SJSA1 (cell line): ENCODE measurements around the gene CCR2. TPM values are rescaled to one million over a fixed set of nuclear protein-coding genes. Genes with fewer than 3 reads are reported as not detected.
"Not testable (repeated sequence)": the region's sequence is repeated elsewhere in the genome, so short reads cannot be mapped to it uniquely, and the experiment has no call there.

Experiments used
- DNase-seq, 2 experiments: peaks; one replicate each; pipeline ENCODE4 v3.0.0-alpha.2; 2015 to 2020; ENCODE audit warnings: low spot score in 2 of 2, low read depth in 1 of 2
- H3K27ac ChIP-seq: fragments of 250-450 bp; sonication (Bioruptor Pico); 2 replicates; pipeline ENCODE4 v1.5.1; 2020; ENCODE audit warnings: mild to moderate bottlenecking, moderate library complexity
- H3K27me3 ChIP-seq: fragments of 250-450 bp; sonication (Bioruptor Pico); replicated peaks from 2 replicates; pipeline ENCODE4 v1.5.1; 2020; ENCODE audit warnings: mild to moderate bottlenecking, moderate library complexity
- H3K36me3 ChIP-seq: fragments of 250-450 bp; sonication (Bioruptor Pico); 2 replicates; pipeline ENCODE4 v1.5.1; 2020; ENCODE audit warnings: mild to moderate bottlenecking
- H3K4me1 ChIP-seq: fragments of 250-450 bp; sonication (Bioruptor Pico); replicated peaks from 2 replicates; pipeline ENCODE4 v1.6.1; 2021; ENCODE audit warnings: mild to moderate bottlenecking
- H3K4me3 ChIP-seq: fragments of 250-450 bp; sonication (Bioruptor Pico); 2 replicates; pipeline ENCODE4 v1.5.1; 2020; ENCODE audit warnings: mild to moderate bottlenecking
- H3K9me3 ChIP-seq: fragments of 250-450 bp; sonication (Bioruptor Pico); replicated peaks from 2 replicates; pipeline ENCODE4 v1.5.1; 2020; ENCODE audit warnings: mild to moderate bottlenecking
- total RNA-seq: library from RNA; depleted of rRNA; stranded (reverse); fragments of >200 nt; shearing (Covaris generic); gene quantifications from 2 replicates; pipeline ENCODE4 v1.2.3, GENCODE V29; 2014

Gene CCR2
- total RNA-seq, 1 experiment from 2014 or later, result not detected

DNA sequence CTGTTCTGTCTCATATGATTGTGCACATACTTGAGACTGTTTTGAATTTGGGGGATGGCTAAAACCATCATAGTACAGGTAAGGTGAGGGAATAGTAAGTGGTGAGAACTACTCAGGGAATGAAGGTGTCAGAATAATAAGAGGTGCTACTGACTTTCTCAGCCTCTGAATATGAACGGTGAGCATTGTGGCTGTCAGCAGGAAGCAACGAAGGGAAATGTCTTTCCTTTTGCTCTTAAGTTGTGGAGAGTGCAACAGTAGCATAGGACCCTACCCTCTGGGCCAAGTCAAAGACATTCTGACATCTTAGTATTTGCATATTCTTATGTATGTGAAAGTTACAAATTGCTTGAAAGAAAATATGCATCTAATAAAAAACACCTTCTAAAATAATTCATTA is 21.9 kb downstream of the CCR2 start:
- no peaks in the 10 kb centered on the region for H3K9me3 ChIP-seq
- H3K4me1 ChIP-seq, result peaks cover 6% of the 10 kb centered on the region
- H3K27ac ChIP-seq, result no peak overlapping the region
- no peak overlapping the region for H3K4me3 ChIP-seq
- no peak for DNase-seq
- no peaks in the 10 kb centered on the region for H3K27me3 ChIP-seq
- no peaks in the 10 kb centered on the region for H3K36me3 ChIP-seq

DNA sequence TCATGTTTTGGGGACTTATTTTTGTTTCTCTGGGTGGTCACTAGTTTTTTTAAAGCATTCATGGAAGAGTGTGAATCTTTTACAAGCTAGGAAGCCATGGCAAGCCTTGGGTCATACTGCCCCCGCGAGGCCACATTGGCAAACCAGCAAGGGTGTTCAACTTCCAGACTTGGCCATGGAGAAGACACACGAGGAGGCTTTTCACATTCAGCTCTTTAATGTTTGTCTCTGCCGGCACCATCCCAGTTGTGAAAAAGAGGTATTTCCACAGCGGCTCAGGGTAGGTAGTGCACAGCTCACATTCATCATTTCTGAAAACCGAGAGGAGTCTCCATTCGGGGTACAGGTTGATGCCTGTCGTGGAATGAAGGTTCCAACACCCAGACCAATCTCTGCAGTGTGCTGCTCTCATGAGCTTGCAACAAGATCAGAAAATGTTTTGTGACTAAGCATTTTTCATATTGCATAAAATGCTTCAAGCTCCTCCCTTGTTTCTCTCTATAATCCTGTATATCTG is 24.6 kb downstream of the CCR2 start:
- no peak overlapping the region for H3K27ac ChIP-seq
- DNase-seq, result peak in 1 of 2 experiments; percentile 59
- peaks cover 16% of the 10 kb centered on the region for H3K4me1 ChIP-seq
- no peak overlapping the region for H3K4me3 ChIP-seq
- no peaks in the 10 kb centered on the region for H3K27me3 ChIP-seq
- no peaks in the 10 kb centered on the region for H3K9me3 ChIP-seq
- H3K36me3 ChIP-seq, result no peaks in the 10 kb centered on the region

DNA sequence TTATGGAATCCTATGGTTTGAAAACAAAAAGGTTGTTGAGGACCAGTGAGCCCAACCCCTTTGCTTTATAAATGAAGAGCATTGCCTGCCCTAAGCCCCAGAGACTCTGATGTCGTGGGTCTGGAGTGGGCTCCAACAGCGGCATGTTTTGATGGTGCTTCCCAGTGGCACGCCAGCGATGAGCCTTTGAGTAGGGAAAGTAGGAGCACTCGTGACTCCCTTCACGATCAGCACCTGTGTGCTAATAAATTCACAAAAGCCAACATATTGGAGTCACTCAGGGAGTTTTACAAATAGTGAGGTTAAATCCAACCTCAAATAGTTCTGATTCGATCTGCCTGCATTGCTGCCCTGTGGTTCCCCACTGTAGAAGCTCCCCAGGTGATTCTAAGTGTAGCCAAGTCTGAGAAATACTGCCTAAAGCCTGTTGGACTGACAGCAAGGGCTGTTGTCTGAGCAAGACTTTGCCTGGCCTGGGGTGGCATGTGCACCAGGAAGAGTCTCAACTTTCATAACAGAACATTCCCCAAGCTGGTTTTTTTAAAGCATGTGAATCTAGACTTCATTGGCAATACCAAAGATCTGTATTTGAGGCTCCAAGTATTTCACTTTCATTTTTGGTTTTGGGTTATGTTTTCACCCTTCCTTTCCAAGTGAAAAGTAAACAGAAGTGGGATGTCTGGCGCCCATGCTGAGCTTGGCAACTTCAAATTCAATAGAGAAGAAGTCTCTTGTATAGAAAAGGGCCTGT is 26.7 kb downstream of the CCR2 start:
- H3K9me3 ChIP-seq, result no peaks in the 10 kb centered on the region
- peak in 1 of 2 experiments; percentile 57 for DNase-seq
- H3K4me3 ChIP-seq, result no peak overlapping the region
- H3K27ac ChIP-seq, result 0 out of 2 replicates have a peak overlapping the region, but pooled peaks have one; percentile 12
- no peaks in the 10 kb centered on the region for H3K36me3 ChIP-seq
- H3K4me1 ChIP-seq, result peaks cover 16% of the 10 kb centered on the region
- no peaks in the 10 kb centered on the region for H3K27me3 ChIP-seq

DNA sequence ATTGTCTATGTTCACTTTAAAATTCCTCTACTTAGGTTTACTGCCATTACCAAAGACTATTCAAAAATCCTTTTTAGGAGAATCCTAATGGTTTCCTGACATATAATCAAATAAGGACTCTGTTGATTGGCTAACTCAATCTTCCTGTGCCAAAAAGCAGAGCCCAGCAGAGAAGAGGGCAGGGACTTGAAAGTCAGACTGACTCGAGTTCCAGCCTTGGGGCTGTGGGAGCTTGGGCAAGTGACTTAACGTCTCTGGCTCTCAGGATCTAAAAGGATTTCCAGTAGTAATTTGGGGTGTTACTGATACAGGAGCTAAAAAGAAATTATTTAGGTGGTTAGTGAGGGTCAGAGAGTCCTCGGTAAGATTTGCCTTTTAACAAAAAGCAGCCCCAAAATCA is 27.7 kb downstream of the CCR2 start:
- H3K27me3 ChIP-seq, result no peaks in the 10 kb centered on the region
- H3K4me1 ChIP-seq, result peaks cover 24% of the 10 kb centered on the region
- no peak for DNase-seq
- H3K27ac ChIP-seq, result no peak overlapping the region; the same call in 1 of the 2 replicates
- no peaks in the 10 kb centered on the region for H3K36me3 ChIP-seq
- no peak overlapping the region for H3K4me3 ChIP-seq
- H3K9me3 ChIP-seq, result no peaks in the 10 kb centered on the region

DNA sequence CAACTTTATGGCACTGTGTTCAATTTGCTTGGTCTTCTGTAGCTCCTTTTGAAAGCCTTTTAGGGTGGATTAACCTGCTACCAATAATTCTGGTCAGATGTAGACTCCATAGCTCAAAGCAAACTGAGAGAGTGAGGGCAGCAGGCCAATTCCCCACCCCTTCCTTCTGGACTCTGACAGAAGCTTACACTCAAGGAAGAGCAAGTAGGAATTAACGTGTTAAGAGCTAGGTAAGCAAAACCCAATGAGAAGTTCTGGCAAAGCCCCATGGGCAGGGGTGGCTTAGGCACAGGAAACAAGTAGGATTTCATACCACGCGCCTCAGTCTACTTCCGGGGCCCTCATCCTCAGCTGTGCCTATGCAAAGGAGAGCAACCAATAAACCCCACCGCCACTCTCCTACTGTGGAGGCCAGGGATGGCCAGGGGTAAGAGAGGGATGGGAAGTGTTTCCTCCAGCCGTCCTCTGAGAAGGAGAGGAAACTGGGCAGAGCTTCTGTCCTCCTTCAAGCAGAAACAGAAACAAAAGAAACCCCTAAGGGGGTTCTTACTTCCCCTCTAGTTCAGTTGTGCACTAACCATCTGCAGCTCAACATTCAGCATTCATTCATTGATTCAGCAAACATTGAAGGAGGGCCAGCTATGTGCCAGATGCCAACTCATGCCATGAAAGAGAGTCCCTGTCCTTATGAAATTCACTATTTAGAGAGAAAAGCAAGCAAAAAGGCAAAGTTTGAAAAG is 29.5 kb downstream of the CCR2 start:
- no peaks in the 10 kb centered on the region for H3K27me3 ChIP-seq
- H3K27ac ChIP-seq, result no peak overlapping the region
- DNase-seq, result no peak
- H3K36me3 ChIP-seq, result no peaks in the 10 kb centered on the region
- no peaks in the 10 kb centered on the region for H3K9me3 ChIP-seq
- H3K4me1 ChIP-seq, result peaks cover 24% of the 10 kb centered on the region
- no peak overlapping the region for H3K4me3 ChIP-seq

DNA sequence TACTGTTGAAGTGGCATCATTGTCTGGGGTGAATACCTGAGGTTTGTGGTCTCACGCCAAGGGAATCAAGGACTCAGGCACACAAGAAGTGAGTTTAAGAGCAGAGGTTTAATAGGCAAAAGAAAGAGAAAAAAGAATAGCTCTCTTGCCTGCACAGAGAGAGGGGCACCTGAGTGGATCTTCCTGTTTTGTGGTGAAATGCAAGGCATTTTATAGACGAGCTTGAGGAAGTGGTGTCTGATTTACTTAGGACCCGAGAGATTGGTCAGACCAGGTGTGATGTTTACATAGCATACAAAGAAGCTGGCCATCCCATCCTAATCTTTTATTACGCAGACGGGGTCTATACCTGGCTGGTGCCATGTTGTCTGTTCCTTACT is 30.0 kb downstream of the CCR2 start:
- no peak for DNase-seq
- Histone ChIP-seq H3K4me3 (no peak overlapping the region), H3K9me3 (no peaks in the 10 kb centered on the region), H3K4me1 (peaks cover 24% of the 10 kb centered on the region), H3K36me3 (no peaks in the 10 kb centered on the region), H3K27me3 (no peaks in the 10 kb centered on the region), H3K27ac (no peak overlapping the region)

DNA sequence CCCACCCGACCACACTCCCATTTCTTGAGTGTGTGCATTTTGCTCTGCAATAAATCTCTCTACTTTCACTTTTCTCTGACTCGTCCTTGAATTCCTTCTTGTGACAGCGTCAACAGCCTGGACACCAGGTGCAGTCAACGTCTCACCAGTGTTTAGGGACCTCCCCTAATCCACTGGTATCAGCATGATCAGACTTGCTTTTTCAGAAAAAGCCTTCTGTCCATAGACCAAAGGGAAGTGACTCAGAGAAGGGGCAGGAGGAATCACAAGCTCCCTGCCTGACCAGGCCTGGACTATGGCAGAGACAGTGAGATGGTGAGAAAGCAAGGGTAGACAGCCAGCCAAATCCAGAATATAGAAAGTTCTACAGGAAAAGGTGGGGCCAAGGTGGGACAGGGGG is 32.3 kb downstream of the CCR2 start:
- Histone ChIP-seq H3K27ac (no peak overlapping the region), H3K4me3 (no peak overlapping the region), H3K27me3 (no peaks in the 10 kb centered on the region), H3K9me3 (no peaks in the 10 kb centered on the region), H3K4me1 (peaks cover 14% of the 10 kb centered on the region), H3K36me3 (no peaks in the 10 kb centered on the region)
- no peak for DNase-seq

DNA sequence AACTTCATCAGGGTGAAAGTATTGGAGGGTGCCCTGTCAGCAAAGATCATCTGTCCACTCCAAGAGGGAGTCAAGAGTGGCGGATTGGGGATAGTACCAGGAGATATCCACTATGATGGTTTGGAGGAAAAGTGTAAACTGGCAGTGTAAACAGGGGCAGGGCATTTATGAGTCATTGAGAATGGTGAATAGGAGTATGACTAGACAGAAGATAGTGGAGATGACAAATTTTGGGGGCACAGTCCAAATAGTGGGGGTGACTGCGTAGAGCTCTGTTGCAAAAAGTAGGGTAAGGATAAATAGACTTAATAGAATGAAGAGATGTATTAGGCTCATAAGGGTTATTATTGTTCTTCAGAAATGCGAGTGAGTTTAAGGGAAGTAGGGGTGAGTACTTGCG is 34.9 kb downstream of the CCR2 start:
- not testable (repeated sequence) for H3K4me3 ChIP-seq, DNase-seq, H3K27me3 ChIP-seq, H3K36me3 ChIP-seq, H3K9me3 ChIP-seq, H3K27ac ChIP-seq, H3K4me1 ChIP-seq

DNA sequence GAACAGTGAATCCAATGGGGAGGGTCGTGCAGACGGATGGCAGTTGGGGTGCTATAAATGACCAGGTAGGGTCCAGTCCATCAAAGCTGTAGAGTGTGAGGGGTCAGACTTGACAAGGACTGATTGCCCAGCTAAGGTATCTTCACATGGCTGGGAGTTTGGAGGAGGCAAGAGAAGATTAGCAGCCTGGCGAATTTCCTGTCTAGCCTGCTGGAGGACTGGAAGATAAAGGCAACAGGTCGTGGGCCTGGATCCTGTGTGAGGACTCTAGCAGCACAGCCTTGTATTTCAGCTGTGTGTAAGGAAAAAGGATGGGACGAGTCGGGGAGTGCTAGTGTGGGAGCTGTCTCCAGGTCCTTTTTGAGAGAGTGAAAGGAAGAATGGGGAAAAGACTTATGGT is 35.4 kb downstream of the CCR2 start:
- Histone ChIP-seq H3K27me3 (no peaks in the 10 kb centered on the region), H3K4me3 (no peak overlapping the region), H3K36me3 (no peaks in the 10 kb centered on the region), H3K27ac (no peak overlapping the region), H3K9me3 (no peaks in the 10 kb centered on the region), H3K4me1 (peaks cover 8% of the 10 kb centered on the region)
- no peak for DNase-seq

DNA sequence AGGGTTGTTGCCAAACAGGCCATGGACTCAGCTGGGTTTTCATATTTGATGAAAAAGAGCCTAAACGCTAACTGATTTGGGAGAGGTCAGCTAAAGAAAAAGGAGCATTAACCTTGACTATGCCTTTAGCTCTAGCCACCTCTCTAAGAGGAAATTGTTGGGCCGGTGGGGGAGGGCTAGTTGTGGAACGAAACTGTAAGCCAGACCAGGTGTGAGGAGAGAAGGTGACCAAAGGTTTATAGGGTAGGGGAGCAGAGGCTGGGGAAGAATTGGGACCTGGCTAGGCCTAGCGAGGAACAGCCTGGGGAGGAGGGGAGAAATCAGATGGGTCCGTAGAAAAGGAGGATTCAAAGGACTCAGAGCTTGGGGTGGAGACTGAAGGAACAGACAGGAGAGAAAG is 37.6 kb downstream of the CCR2 start:
- not testable (repeated sequence) for H3K27ac ChIP-seq, H3K27me3 ChIP-seq, H3K4me1 ChIP-seq, H3K4me3 ChIP-seq, H3K9me3 ChIP-seq, DNase-seq, H3K36me3 ChIP-seq

DNA sequence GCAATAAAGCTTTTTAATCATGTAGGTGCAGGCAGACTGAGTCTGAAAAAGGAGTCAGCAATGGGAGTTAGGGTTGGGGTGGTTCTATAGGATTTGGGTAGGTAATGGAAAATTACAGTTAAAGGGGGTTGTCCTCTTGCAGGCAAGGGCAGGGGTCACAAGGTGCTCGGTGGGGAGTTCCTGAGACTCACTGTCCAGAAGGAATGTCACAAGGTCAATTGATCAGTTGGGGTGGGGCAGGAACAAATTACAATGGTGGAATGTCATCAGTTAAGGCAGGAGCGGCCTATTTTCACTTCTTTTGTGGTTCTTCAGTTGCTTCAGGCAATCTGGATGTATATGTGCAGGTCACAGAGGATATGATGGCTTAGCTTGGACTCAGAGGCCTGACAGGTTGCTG is 39.1 kb downstream of the CCR2 start:
- H3K4me3 ChIP-seq, result no peak overlapping the region
- H3K36me3 ChIP-seq, result no peaks in the 10 kb centered on the region
- no peaks in the 10 kb centered on the region for H3K4me1 ChIP-seq
- H3K9me3 ChIP-seq, result no peaks in the 10 kb centered on the region
- no peak overlapping the region for H3K27ac ChIP-seq
- no peak for DNase-seq
- H3K27me3 ChIP-seq, result no peaks in the 10 kb centered on the region

DNA sequence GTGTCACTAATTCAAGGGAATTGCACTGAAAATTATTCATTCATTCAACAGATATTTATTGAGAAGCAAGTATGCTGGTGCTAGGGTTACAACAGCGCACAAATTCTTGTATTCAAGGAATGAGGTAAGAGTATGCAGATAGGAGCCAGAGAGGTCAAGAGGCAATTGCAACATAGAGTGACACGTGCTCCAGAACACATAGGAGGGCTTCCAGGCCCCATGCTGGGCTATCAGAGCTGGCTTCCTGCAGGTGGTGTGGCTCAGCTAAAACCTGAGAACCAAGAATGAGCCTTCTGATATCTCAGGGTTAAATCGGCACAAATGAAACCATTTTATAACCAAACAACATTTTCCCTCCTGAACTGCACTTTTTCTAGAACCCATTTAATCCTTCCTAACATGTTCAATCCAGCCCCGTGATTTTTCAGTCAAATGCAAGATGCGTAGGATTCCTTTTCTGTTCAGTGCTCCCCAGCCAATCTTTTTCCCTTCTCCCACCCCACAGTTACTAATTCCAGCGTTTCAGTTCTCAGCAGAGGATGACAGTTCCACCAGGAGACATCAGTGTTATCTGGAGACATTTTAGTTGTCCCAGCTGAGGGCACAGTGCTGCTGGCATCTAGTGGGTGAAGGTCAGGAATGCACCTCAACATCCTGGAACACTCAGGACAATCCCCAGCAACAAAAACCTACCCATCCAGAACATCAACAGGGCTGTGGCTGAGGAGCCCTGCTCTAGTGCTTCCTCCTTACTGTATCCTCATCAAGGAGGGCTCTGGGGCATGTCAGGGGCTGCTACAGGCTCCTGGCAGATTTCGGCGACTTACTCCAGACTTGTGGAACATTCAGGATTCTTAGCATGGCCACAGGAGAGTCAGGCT is 39.9 kb downstream of the CCR2 start:
- Histone ChIP-seq H3K4me3 (no peak overlapping the region), H3K27ac (no peak overlapping the region), H3K4me1 (no peaks in the 10 kb centered on the region), H3K27me3 (no peaks in the 10 kb centered on the region), H3K9me3 (no peaks in the 10 kb centered on the region), H3K36me3 (no peaks in the 10 kb centered on the region)
- no peak for DNase-seq

DNA sequence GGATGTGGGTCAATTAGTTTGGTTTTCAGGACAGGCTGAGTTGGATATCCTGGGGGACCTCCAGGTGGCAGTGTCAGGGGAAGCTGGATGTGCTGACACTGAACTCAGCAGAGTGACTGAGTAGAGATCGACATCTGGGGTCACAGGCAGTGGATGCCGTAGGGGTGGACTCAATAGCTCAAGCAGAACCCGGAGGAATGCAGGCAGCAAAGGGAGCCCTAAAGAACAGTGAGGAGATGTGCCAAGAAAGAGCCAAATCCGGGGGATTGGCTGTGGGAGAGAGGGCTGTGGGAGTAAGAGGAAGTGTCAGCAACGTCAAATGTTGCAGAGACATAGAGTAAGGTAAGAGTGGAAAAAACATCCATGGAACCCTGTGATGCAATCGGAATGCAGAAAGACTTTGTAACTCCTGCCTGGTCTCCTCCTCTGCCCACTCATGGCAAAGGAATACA is 41.3 kb downstream of the CCR2 start:
- DNase-seq, result no peak
- no peaks in the 10 kb centered on the region for H3K36me3 ChIP-seq
- H3K9me3 ChIP-seq, result no peaks in the 10 kb centered on the region

More for the DNA sequence above, 41.3 kb downstream of the CCR2 start:
- no peaks in the 10 kb centered on the region for H3K27me3 ChIP-seq
- peaks cover 12% of the 10 kb centered on the region for H3K4me1 ChIP-seq
- no peak overlapping the region for H3K4me3 ChIP-seq
- H3K27ac ChIP-seq, result no peak overlapping the region
